Measurements from ENCODE around the gene WDHD1. TPM values are rescaled to one million over a fixed set of nuclear protein-coding genes. Genes with fewer than 3 reads are reported as not detected.
"Not testable (repeated sequence)": the region's sequence is repeated elsewhere in the genome, so short reads cannot be mapped to it uniquely, and the experiment has no call there.

Gene WDHD1
- total RNA-seq, 4 donors from 2014 or later = 1.3 to 3.4 (median 2.3) TPM

DNA sequence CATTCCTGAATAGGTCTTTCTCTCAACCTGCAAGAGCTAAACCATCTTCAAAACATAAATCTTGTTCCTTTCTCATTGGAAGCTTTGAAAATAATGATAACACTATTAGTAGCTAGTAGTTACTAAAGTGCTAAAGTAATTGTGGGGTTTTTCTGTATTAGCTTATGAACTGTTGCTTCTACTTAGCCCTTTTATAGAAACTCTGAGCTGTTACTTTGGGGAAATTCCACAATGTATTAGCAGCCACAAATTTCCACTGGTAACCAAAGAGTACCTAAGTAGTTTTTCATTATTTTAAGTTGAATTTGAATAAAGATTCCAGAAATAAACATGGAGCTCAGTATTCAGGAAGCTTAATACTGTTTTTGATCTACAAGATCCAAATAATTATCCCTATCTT, 18.2 kb upstream of the WDHD1 start:
- Histone ChIP-seq H3K9me3 (no peaks in the 10 kb centered on the region), H3K36me3 (peaks cover 11% of the 10 kb centered on the region), H3K27ac (no peak overlapping the region), H3K27me3 (no peaks in the 10 kb centered on the region), H3K4me3 (no peak overlapping the region), H3K4me1 (no peaks in the 10 kb centered on the region)
- no peak for DNase-seq (ENCODE audit: low spot score in 2 of 2)
- no peak for TF ChIP-seq POLR2A (IDR thresholded peaks at IDR 0.05)
- TF ChIP-seq POLR2AphosphoS5 (IDR thresholded peaks at IDR 0.05) = no peak
- TF ChIP-seq, protein P1, sequence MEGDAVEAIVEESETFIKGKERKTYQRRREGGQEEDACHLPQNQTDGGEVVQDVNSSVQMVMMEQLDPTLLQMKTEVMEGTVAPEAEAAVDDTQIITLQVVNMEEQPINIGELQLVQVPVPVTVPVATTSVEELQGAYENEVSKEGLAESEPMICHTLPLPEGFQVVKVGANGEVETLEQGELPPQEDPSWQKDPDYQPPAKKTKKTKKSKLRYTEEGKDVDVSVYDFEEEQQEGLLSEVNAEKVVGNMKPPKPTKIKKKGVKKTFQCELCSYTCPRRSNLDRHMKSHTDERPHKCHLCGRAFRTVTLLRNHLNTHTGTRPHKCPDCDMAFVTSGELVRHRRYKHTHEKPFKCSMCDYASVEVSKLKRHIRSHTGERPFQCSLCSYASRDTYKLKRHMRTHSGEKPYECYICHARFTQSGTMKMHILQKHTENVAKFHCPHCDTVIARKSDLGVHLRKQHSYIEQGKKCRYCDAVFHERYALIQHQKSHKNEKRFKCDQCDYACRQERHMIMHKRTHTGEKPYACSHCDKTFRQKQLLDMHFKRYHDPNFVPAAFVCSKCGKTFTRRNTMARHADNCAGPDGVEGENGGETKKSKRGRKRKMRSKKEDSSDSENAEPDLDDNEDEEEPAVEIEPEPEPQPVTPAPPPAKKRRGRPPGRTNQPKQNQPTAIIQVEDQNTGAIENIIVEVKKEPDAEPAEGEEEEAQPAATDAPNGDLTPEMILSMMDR (IDR thresholded peaks at IDR 0.05) = no peak
- no peak for TF ChIP-seq EP300 (IDR thresholded peaks at IDR 0.05)

DNA sequence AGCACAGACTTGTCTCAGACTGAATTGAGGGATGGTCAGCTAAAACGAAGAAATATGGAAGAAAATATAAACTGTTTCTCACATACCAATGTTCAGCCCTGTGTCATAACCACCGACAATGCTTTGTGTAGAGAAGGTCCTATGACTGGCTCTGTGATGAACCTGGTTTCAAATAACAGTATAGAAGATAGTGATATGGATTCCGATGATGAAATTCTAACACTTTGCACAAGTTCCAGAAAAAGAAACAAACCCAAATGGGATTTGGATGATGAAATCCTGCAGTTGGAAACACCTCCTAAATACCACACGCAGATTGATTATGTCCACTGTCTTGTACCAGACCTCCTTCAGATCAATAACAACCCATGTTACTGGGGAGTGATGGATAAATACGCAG, 16.6 kb upstream of the WDHD1 start:
- no peaks in the 10 kb centered on the region for H3K9me3 ChIP-seq
- 94% methylated on average over 5 of the region's 5 CpGs for WGBS
- H3K36me3 ChIP-seq = peaks cover 17% of the 10 kb centered on the region
- DNase-seq (ENCODE audit: low spot score in 2 of 2) = no peak
- H3K4me1 ChIP-seq = no peaks in the 10 kb centered on the region
- H3K27me3 ChIP-seq = no peaks in the 10 kb centered on the region
- H3K4me3 ChIP-seq = no peak overlapping the region
- TF ChIP-seq EP300 (IDR thresholded peaks at IDR 0.05) (no peak), POLR2AphosphoS5 (IDR thresholded peaks at IDR 0.05) (no peak), POLR2A (IDR thresholded peaks at IDR 0.05) (no peak)
- TF ChIP-seq, protein P1 (IDR thresholded peaks at IDR 0.05) = no peak
- no peak overlapping the region for H3K27ac ChIP-seq

DNA sequence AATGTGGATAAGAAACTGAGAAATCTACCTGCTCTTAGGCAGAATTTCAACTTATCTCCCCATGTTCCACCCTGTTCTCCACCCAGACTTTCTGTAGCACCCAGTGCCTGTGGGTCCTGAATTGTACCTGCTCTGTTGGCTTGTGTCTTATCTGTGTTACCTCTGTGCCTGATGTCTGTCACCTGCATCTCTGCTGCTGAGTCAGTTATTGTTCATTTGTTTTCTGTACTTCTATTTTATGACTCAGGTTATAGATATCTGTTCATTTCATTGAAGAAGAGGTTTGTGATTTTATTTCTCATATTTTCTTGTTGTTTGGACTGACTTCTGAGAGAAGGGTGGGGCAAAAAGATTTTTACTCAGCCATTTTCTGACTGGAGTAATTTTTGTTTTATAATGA, 11.8 kb upstream of the WDHD1 start:
- Histone ChIP-seq H3K4me3 (no peak overlapping the region), H3K9me3 (no peaks in the 10 kb centered on the region), H3K27ac (no peak overlapping the region), H3K4me1 (no peaks in the 10 kb centered on the region), H3K36me3 (peaks cover 34% of the 10 kb centered on the region), H3K27me3 (no peaks in the 10 kb centered on the region)
- TF ChIP-seq, protein P1 (IDR thresholded peaks at IDR 0.05) = no peak
- TF ChIP-seq POLR2A (IDR thresholded peaks at IDR 0.05) = no peak
- no peak for TF ChIP-seq POLR2AphosphoS5 (IDR thresholded peaks at IDR 0.05)
- TF ChIP-seq EP300 (IDR thresholded peaks at IDR 0.05) = no peak
- no peak for DNase-seq (ENCODE audit: low spot score in 2 of 2)

DNA sequence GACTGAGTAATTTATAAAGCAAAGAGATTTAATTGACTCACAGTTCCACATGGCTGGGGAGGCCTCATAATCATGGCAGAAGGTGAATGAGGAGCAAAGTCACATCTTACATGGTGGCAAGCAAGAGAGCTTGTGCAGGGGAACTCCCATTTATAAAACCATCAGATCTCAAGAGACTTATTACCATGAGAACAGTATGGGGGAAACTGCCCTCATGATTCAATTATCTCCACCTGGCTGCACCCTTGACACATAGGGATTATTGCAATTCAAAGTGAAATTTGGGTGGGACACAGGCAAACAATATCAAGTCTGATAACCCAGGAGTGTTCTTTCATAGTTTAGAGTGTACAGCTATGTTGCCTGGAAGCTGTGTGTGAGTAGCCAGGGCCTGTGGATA, 11.1 kb upstream of the WDHD1 start:
- H3K36me3 ChIP-seq = peaks cover 27% of the 10 kb centered on the region
- not testable (repeated sequence) for H3K27ac ChIP-seq; DNase-seq (ENCODE audit: low spot score in 2 of 2); H3K4me1 ChIP-seq; H3K4me3 ChIP-seq; H3K9me3 ChIP-seq; H3K27me3 ChIP-seq

DNA sequence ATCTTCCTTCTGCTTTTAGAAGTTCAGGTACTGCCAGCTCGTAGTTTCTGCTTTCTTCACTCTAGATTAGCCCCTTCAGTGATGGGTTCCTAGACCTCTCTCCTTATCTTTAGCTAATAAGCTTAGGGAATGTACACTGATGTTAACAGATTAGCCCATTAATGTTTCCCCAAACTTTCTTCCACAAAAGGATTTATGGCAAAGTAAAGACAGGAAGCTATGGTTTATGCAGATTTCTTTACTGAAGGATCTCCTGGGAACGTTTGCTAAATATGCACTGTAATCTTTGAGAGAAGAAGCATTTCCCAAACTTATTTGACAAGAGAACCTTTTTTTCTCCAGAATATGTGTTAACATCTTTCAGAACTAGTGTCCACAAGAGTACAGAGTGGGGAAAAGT, 4.3 kb upstream of the WDHD1 start:
- H3K4me1 ChIP-seq = peaks cover 34% of the 10 kb centered on the region
- WGBS = 50% methylated on average over 2 of the region's 2 CpGs
- TF ChIP-seq, protein P1 (IDR thresholded peaks at IDR 0.05) = no peak
- TF ChIP-seq POLR2A (IDR thresholded peaks at IDR 0.05) = no peak
- TF ChIP-seq POLR2AphosphoS5 (IDR thresholded peaks at IDR 0.05) = no peak
- H3K27me3 ChIP-seq = no peaks in the 10 kb centered on the region
- no peak overlapping the region for H3K4me3 ChIP-seq
- no peaks in the 10 kb centered on the region for H3K9me3 ChIP-seq
- peaks cover 12% of the 10 kb centered on the region for H3K36me3 ChIP-seq
- no peak overlapping the region for H3K27ac ChIP-seq
- DNase-seq (ENCODE audit: low spot score in 2 of 2) = no peak

DNA sequence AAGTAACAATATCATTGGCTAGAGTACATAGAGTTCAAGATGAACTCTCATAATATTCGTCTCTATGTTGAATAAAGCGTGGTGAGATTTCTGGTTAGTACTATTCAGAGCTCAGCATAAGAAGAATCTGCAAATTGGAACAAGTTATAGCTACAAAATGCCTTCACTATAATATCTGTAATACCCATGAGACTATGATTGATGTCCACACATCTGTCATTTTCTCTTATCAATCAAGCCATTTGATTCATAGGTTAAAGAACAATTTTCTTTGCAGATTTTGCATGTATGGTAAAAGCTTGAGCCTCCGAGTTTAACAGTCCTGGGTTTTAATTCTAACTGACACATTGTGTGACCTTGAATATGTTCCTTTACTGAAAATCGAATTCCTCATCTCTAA, 1.6 kb upstream of the WDHD1 start:
- 72% methylated on average over 4 of the region's 4 CpGs for WGBS
- peak overlapping the region; percentile 68 for H3K4me3 ChIP-seq
- H3K4me1 ChIP-seq = peaks cover 38% of the 10 kb centered on the region
- DNase-seq (ENCODE audit: low spot score in 2 of 2) = no peak
- H3K27me3 ChIP-seq = no peaks in the 10 kb centered on the region
- TF ChIP-seq EP300 (IDR thresholded peaks at IDR 0.05) = no peak
- H3K9me3 ChIP-seq = no peaks in the 10 kb centered on the region
- no peak overlapping the region for H3K27ac ChIP-seq
- no peaks in the 10 kb centered on the region for H3K36me3 ChIP-seq
